Vagina (tissue), 2 donors: Measurements from ENCODE around the gene SLC23A2.

ENCODE experiments used
- CTCF ChIP-seq, 3 experiments: fragments of 450-650 bp in 2 of 3; fragments of 200-600 bp in 1 of 3; sonication (generic) in 1 of 3; IDR thresholded peaks; one replicate each; pipeline ENCODE4 v1.5.1; 2017 to 2019; ENCODE audit warnings: antibody characterized with exemption in 3 of 3, mild to moderate bottlenecking in 2 of 3, moderate library complexity in 2 of 3
- POLR2A ChIP-seq, 2 donors: fragments of 450-650 bp; IDR thresholded peaks; one replicate each; pipeline ENCODE4 v1.6.1; 2017; ENCODE audit warnings: antibody characterized with exemption in 2 of 2, mild to moderate bottlenecking in 2 of 2, moderate library complexity in 2 of 2

DNA sequence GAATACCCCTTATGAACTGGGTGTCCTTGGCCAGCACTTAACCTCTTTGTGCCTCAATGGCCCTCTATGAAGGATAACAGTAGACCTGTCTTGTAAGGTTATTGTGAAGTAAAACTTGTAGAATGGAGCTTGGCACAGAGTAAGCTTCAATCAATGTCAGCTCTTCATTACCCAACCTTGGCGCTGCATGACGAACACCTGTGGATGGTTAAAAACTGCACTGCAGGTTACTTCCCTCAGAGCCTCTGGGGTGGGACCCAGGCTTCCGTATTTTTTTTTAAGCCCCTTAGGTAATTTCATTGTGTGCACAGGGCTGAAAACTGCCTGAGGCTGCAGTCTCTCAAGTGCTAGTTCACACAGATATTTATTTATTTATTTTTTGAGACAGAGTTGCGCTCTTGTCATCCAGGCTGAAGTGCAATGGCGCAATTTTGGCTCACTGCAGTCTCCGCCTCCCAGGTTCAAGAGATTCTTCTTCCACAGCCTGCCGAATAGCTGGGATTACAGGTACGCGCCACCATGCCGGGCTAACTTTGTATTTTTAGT lies 42.8 kb upstream of the SLC23A2 start:
- TF ChIP-seq CTCF (IDR thresholded peaks at IDR 0.05) = no peak
- TF ChIP-seq POLR2A (IDR thresholded peaks at IDR 0.05) = no peak
